Brain microvascular endothelial cell (primary cell): ENCODE measurements around the gene WRAP73.

Experiments
- DNase-seq: peaks from one replicate; pipeline ENCODE4 v3.0.0-alpha.2; 2020
- H3K27ac ChIP-seq: fragments of 250-450 bp; sonication (Bioruptor Pico); 2 replicates; pipeline ENCODE4 v1.5.1; 2020; ENCODE audit warnings: mild to moderate bottlenecking, moderate library complexity
- H3K27me3 ChIP-seq: fragments of 250-450 bp; sonication (Bioruptor Pico); replicated peaks from 2 replicates; pipeline ENCODE4 v1.5.1; 2020; ENCODE audit warnings: mild to moderate bottlenecking
- H3K36me3 ChIP-seq: fragments of 250-450 bp; sonication (Bioruptor Pico); replicated peaks from 2 replicates; pipeline ENCODE4 v1.5.1; 2020; ENCODE audit warnings: mild to moderate bottlenecking
- H3K4me3 ChIP-seq: 2 replicates; pipeline ENCODE4 v1.5.1; 2011; ENCODE audit warnings: low read depth, mild to moderate bottlenecking, control low read depth, low read length, moderate library complexity
- CTCF ChIP-seq: IDR thresholded peaks from 2 replicates; pipeline ENCODE4 v1.5.1; 2011; ENCODE audit warnings: low read depth, mild to moderate bottlenecking, moderate library complexity, low read length, control low read depth, inconsistent platforms; ENCODE audit errors: missing control alignments
- in situ Hi-C: cut with HindIII; loops from 2 replicates; pipeline ENCODE4 v1.10.0; 2017; ENCODE audit warnings: low sequenced_read_pairs, low pct_ligation_motif_present

Gene WRAP73

DNA sequence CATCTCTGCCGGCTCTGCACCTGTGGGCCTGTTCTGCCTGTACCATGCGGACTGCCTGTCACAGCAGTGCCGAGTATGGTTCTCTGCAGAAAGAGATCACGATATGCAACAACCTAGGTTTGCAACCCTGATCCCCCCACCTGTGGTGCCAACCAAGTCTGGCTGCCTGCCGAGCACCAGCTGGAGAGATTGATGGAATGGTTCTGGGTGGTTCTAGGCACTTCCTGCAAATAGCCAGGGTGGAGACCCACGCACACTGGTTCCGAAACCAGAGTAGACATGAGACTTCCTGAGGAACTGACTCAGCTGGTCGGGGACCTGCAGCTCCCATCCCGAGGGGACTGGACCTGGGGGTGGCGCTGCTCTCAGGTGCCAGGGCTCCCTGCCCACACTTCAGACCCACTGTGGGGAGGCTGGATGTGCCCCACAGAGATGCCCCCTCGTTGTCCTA is 19.7 kb downstream of the WRAP73 start:
- no peak for DNase-seq
- no peak for TF ChIP-seq CTCF
- in situ Hi-C loops = no loop called here
- Histone ChIP-seq H3K4me3 (no peak overlapping the region), H3K27ac (no peak overlapping the region), H3K27me3 (no peaks in the 10 kb centered on the region), H3K36me3 (peaks cover 18% of the 10 kb centered on the region)

GRCh38 chr1:3629561-3630160 is 20.2 kb downstream of the WRAP73 start:
- no peak for DNase-seq
- Histone ChIP-seq H3K4me3 (no peak overlapping the region), H3K36me3 (peaks cover 14% of the 10 kb centered on the region), H3K27me3 (no peaks in the 10 kb centered on the region), H3K27ac (no peak overlapping the region)
- TF ChIP-seq CTCF = no peak
- in situ Hi-C loops = no loop called here

GRCh38 chr1:3628445-3628844 is 21.5 kb downstream of the WRAP73 start:
- no peak for TF ChIP-seq CTCF
- Histone ChIP-seq H3K27ac (no peak overlapping the region), H3K4me3 (no peak overlapping the region), H3K27me3 (no peaks in the 10 kb centered on the region), H3K36me3 (peaks cover 13% of the 10 kb centered on the region)
- in situ Hi-C loops = no loop called here
- DNase-seq = no peak

DNA sequence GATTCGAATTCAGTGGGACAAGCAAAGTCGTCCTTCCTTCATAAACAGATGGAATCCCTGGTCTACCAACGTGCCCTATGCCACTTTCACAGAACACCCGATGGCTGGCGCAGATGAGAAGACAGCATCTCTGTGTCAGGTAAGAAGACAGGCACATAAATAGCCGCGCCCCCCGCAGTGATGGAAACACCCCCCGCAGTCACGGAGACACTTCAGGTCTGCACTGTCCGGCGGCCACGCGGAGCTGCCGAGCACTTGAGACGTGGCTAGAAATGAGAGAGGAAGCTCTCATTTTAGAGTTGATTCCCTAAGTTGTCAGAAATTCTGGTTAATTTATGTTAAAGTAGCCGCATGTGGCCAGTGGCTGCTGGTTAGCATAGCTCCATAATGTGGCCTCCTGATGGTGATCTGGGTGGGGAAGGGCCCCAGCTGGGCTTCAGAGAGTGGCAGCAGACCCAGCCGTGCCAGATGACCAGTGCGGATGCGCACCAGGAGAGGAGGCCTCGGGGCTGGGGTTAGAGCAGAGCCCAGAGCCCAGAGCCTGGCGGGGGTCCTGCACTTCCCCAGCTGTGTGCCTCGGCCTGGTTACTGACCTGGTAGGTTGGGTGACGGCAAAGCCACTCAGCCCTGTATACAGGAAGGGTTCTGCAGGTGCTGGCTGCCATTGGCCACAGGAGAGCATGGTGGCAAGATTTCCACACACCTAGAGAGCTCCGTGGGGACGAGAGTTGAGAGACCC is 22.2 kb downstream of the WRAP73 start:
- H3K36me3 ChIP-seq = peaks cover 13% of the 10 kb centered on the region
- in situ Hi-C loops = no loop called here
- no peak overlapping the region for H3K4me3 ChIP-seq
- TF ChIP-seq CTCF = no peak
- no peak for DNase-seq
- no peaks in the 10 kb centered on the region for H3K27me3 ChIP-seq
- no peak overlapping the region for H3K27ac ChIP-seq

GRCh38 chr1:3626025-3626424 is 23.9 kb downstream of the WRAP73 start:
- no peak for TF ChIP-seq CTCF

More at GRCh38 chr1:3626025-3626424, 23.9 kb downstream of the WRAP73 start:
- Histone ChIP-seq H3K4me3 (peak overlapping the region; percentile 73), H3K36me3 (peaks cover 13% of the 10 kb centered on the region), H3K27ac (no peak overlapping the region), H3K27me3 (no peaks in the 10 kb centered on the region)
- no peak for DNase-seq
- in situ Hi-C loops = no loop called here
